Heart left ventricle (tissue), 16 donors: Measurements from ENCODE around the gene USH1C. TPM values are rescaled to one million over a fixed set of nuclear protein-coding genes. Genes with fewer than 3 reads are reported as not detected.

Source experiments
- ATAC-seq, 4 donors: fragments of 200-7000 bp; cut with Tn5 transposase; one replicate each; pipeline ENCODE4 v1.9.1; 2020 to 2022; ENCODE audit warnings: moderate library complexity in 4 of 4, mild to moderate bottlenecking in 3 of 4, moderate number of reproducible peaks in 1 of 4
- DNase-seq, 5 donors: peaks; one replicate each; pipeline ENCODE4 v3.0.0-alpha.2; 2020
- H3K27ac ChIP-seq, 12 donors: fragments of 200-600 bp; sonication (generic) in 4 of 12; one replicate each; pipeline versions ENCODE4 v1.5.0 to v1.8.0; 2016 to 2022; ENCODE audit warnings: mild to moderate bottlenecking in 2 of 12
- H3K27me3 ChIP-seq, 9 donors: fragments of 200-600 bp; sonication (generic) in 2 of 9; one replicate each; pipeline versions ENCODE4 v1.5.1 to v1.8.0; 2016 to 2022; ENCODE audit warnings: mild to moderate bottlenecking in 3 of 9
- H3K36me3 ChIP-seq, 9 donors: fragments of 200-600 bp; sonication (generic) in 2 of 9; one replicate each; pipeline versions ENCODE4 v1.5.0 to v1.8.0; 2018 to 2022; ENCODE audit warnings: mild to moderate bottlenecking in 2 of 9
- H3K4me1 ChIP-seq, 12 donors: fragments of 200-600 bp; sonication (generic) in 4 of 12; one replicate each; pipeline versions ENCODE4 v1.5.0 to v1.8.0; 2016 to 2022; ENCODE audit warnings: mild to moderate bottlenecking in 3 of 12
- H3K4me3 ChIP-seq, 12 donors: fragments of 200-600 bp; sonication (generic) in 4 of 12; one replicate each; pipeline versions ENCODE4 v1.5.0 to v1.8.0; 2017 to 2022; ENCODE audit warnings: mild to moderate bottlenecking in 9 of 12, moderate library complexity in 4 of 12
- H3K9me3 ChIP-seq, 12 donors: fragments of 200-600 bp; sonication (generic) in 4 of 12; one replicate each; pipeline versions ENCODE4 v1.5.0 to v1.8.0; 2016 to 2022; ENCODE audit warnings: mild to moderate bottlenecking in 1 of 12
- POLR2A ChIP-seq, 2 donors: fragments of 450-650 bp; IDR thresholded peaks; one replicate each; pipeline ENCODE4 v1.6.1; 2017; ENCODE audit warnings: antibody characterized with exemption in 2 of 2, mild to moderate bottlenecking in 2 of 2, moderate library complexity in 2 of 2
- WGBS, 4 donors: extraction: QIAGEN DNeasy Blood & Tissue Kit in 2 of 4; methylation state at CpG; one replicate each; pipeline versions ENCODE4 v1.1.5 to v1.1.7; 2013 to 2018; 5-methylcytosine and 5-hydroxymethylcytosine counted together
- intact Hi-C, 10 donors: fragments of 100-400 bp; cut with DNase I; formaldehyde crosslinking; loops; one replicate each; pipeline versions ENCODE4 v1.11.1 to v1.14.2; 2022
- polyA plus RNA-seq, 2 donors: library from polyadenylated mRNA; stranded (reverse); fragments of 200-250 nt; gene quantifications; one replicate each; pipeline ENCODE4 v1.2.3, GENCODE V29; 2013
- total RNA-seq, 9 donors: library from RNA; depleted of rRNA in 2 of 9; stranded (reverse); fragments of >200 nt in 2 of 9; fragmentation: NEBNext Ultra II Directional in 3 of 9; extraction: Animal tissue kit (Norgen Biotek cat#: 25700) in 3 of 9; gene quantifications; one replicate each; pipeline versions ENCODE4 v1.1.0 to v1.2.4, GENCODE V29; 2016 to 2023
- TF ChIP-seq, protein P1 (sequence below), 12 donors: fragments of 200-600 bp; sonication (generic) in 4 of 12; IDR thresholded peaks; one replicate each; pipeline versions ENCODE4 v1.5.0 to v1.8.0; 2018 to 2022; ENCODE audit warnings: antibody characterized with exemption in 12 of 12, mild to moderate bottlenecking in 5 of 12
- donor health status: ischemic (EF 13 %, LVEDD 7.1; RV severe dilation, severe dysfunction).
- donor health status: healthy with polysubstance abuse.
- donor health status: DM: no; HTN: yes; CAD: no.
- donor health status: DM: no; HTN: no; CAD: no.
- donor health status: ischemic (EF 25% LVEDD 6.9; RV normal size, moderate dysfunction).
- donor health status: ischemic (EF 25% LVEDD 5.7; RV mildly dilated, moderate dysfunction).
- donor health status: healthy.
- donor health status: DM: yes; HTN: yes; CAD: no.
- donor health status: ischemic (EF 35%, LVEDD 5.7; RV mildly dilated, moderate dysfunction).
- donor health status: nonischemic (EF 11% LVEDD 7.7; RV severe dilation, severe dysfunction).
- donor health status: DM: yes; HTN: yes; CAD: no.
- donor health status: PGD.
- donor health status: ischemic (EF 29% LVEDD 5.4; RV normal size, mild dysfunction).
- donor health status: nonischemic (EF 23%, LVEDD 6.1; RV moderate dilation, normal function).

USH1C gene
- total and polyA plus RNA-seq, 11 donors = 0.06 to 0.23 (median 0.16) TPM; not detected in 8

DNA sequence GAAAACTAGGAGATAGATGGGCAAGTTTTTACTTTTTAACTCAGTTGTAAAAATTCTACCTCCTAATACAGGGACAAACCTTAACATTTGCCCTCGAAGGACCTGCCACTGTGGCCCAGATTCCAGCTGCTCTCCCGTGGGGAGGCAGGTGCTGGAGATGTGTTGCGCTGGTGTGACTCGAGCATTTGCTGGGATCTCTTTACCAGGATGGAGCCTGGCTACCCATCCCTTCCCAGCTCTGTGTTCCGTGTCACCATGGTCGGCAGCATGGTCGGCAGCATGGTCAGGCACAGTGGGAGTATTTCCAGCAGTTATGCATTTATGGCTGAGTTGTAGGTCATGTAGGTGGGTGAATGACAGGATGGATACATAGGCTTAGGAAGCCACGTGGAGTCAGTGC lies 44.0 kb upstream of the USH1C start:
- H3K27me3 ChIP-seq = peaks cover 0 to 5% (median 0%) of the 10 kb centered on the region in 9 donors
- no peak overlapping the region for H3K27ac ChIP-seq
- no peak overlapping the region for H3K4me3 ChIP-seq
- no peak for TF ChIP-seq POLR2A (IDR thresholded peaks at IDR 0.05)
- TF ChIP-seq, protein P1, sequence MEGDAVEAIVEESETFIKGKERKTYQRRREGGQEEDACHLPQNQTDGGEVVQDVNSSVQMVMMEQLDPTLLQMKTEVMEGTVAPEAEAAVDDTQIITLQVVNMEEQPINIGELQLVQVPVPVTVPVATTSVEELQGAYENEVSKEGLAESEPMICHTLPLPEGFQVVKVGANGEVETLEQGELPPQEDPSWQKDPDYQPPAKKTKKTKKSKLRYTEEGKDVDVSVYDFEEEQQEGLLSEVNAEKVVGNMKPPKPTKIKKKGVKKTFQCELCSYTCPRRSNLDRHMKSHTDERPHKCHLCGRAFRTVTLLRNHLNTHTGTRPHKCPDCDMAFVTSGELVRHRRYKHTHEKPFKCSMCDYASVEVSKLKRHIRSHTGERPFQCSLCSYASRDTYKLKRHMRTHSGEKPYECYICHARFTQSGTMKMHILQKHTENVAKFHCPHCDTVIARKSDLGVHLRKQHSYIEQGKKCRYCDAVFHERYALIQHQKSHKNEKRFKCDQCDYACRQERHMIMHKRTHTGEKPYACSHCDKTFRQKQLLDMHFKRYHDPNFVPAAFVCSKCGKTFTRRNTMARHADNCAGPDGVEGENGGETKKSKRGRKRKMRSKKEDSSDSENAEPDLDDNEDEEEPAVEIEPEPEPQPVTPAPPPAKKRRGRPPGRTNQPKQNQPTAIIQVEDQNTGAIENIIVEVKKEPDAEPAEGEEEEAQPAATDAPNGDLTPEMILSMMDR (IDR thresholded peaks at IDR 0.05) = no peak
- H3K9me3 ChIP-seq = no peaks in the 10 kb centered on the region
- H3K4me1 ChIP-seq = no peaks in the 10 kb centered on the region
- no peaks in the 10 kb centered on the region for H3K36me3 ChIP-seq
- intact Hi-C loops = no loop called here
- 77 to 89% (median 83%) methylated on average over 6 to 8 of the region's 8 CpGs for WGBS, 4 donors
- ATAC-seq (no peak), DNase-seq (peak in 1 of 5 donors; percentile 7)

DNA sequence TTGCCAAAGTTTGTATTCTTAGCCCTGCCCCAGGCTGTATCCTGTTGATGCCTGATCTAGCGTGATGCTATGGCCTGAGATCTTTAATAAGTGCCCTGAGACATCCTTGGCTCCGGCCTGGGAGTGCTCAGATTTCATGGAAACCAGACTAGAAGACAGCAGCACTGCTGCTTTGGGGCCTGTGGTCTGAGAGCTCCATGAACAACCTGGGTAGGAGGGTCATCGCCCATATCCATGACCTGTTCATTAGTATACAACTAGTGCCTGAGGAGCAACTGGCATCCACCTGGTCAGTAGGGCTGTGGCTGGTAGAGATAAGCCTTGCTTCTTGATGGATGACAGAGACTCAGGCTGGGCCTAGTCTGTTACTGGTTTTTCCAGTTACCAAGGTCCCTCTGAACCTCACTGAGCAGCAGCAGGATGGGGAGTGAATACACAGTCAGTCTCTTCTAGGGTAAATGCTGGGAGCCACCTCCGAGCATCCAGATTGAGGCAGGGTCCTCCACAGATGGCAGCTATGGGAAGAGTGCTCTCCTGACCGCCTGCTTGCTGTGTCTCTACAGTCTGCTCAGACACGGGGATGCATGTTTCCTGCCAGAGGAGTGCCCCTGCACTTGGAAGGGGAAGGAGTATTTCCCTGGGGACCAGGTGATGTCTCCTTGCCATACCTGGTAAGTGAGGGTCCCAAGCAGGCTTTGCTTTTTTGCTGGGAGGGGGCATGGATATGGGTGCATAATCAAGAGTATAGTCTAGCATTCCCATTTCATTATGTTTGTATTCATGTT lies 41.9 kb upstream of the USH1C start:
- Histone ChIP-seq H3K4me1 (no peaks in the 10 kb centered on the region), H3K27me3 (no peaks in the 10 kb centered on the region), H3K9me3 (peaks cover 0 to 4% (median 0%) of the 10 kb centered on the region in 12 donors), H3K36me3 (no peaks in the 10 kb centered on the region), H3K27ac (no peak overlapping the region), H3K4me3 (no peak overlapping the region)
- WGBS, 4 donors = 73 to 78% (median 76%) methylated on average over 4 to 6 of the region's 6 CpGs
- no peak for TF ChIP-seq POLR2A (IDR thresholded peaks at IDR 0.05)
- TF ChIP-seq, protein P1 (IDR thresholded peaks at IDR 0.05) = no peak
- no peak for ATAC-seq
- intact Hi-C loops = no loop called here
- peak in 1 of 5 donors; percentile 3 for DNase-seq

DNA sequence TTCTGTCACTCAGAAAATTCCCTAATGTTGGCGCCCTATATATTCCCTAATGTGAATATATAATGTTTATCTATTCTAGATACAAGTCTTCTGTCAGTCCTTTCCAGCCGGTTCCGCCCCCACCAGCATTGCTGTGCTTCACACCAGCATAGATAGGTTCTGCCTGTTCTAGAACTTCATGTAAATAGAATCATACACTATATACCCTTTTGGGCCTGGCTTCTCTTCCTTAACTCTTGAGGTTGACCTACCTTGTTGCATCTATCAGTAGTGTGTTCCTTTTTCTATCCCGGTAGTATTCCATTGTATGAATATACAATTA lies 37.5 kb upstream of the USH1C start:
- DNase-seq = peak in 1 of 5 donors; percentile 3
- no peak overlapping the region for H3K4me3 ChIP-seq
- no peaks in the 10 kb centered on the region for H3K4me1 ChIP-seq
- no peak for ATAC-seq
- no peak for TF ChIP-seq POLR2A (IDR thresholded peaks at IDR 0.05)
- TF ChIP-seq, protein P1 (IDR thresholded peaks at IDR 0.05) = no peak
- 90 to 93% (median 92%) methylated on average over 4 of the region's 4 CpGs for WGBS, 4 donors
- intact Hi-C loops = no loop called here
- peaks cover 0 to 4% (median 0%) of the 10 kb centered on the region in 12 donors for H3K9me3 ChIP-seq
- no peaks in the 10 kb centered on the region for H3K36me3 ChIP-seq
- H3K27ac ChIP-seq = no peak overlapping the region
- H3K27me3 ChIP-seq = no peaks in the 10 kb centered on the region

- Histone ChIP-seq H3K27ac (no peak overlapping the region), H3K4me1 (no peaks in the 10 kb centered on the region), H3K36me3 (no peaks in the 10 kb centered on the region), H3K27me3 (no peaks in the 10 kb centered on the region), H3K9me3 (peaks cover 0 to 4% (median 0%) of the 10 kb centered on the region in 12 donors), H3K4me3 (no peak overlapping the region)
- intact Hi-C loops = no loop called here
- TF ChIP-seq, protein P1 (IDR thresholded peaks at IDR 0.05) = no peak
- no peak for TF ChIP-seq POLR2A (IDR thresholded peaks at IDR 0.05)
- ATAC-seq (no peak), DNase-seq (peak in 1 of 5 donors; percentile 2)
- WGBS, 4 donors = 73 to 82% (median 80%) methylated on average over 6 of the region's 6 CpGs
Measured at GRCh38 chr11:17581036-17581731, 37.0 kb upstream of the USH1C start.
